Tibial artery (tissue), 4 donors: ENCODE results near the gene GPR173.

ENCODE experiments used
- DNase-seq, 2 donors: peaks; one replicate each; pipeline ENCODE4 v3.0.0-alpha.2; 2019
- H3K27ac ChIP-seq, 2 donors: fragments of 200-600 bp; sonication (generic) in 1 of 2; 1 replicate in 1 of 2; 2 replicates in 1 of 2; pipeline ENCODE4 v1.5.1; 2018 to 2019; ENCODE audit warnings: mild to moderate bottlenecking in 1 of 2
- H3K27me3 ChIP-seq, 2 donors: fragments of 200-600 bp; sonication (generic) in 1 of 2; one replicate each; pipeline versions ENCODE4 v1.5.1 to v1.6.0; 2016 to 2019
- H3K36me3 ChIP-seq, 3 donors: fragments of 200-600 bp; sonication (generic) in 2 of 3; one replicate each; pipeline ENCODE4 v1.5.1; 2016 to 2019; ENCODE audit warnings: mild to moderate bottlenecking in 2 of 3
- H3K4me1 ChIP-seq, 4 donors: fragments of 200-600 bp; sonication (generic) in 2 of 4; 1 replicate in 3 of 4; 2 replicates in 1 of 4; pipeline ENCODE4 v1.5.1; 2016 to 2019
- H3K4me3 ChIP-seq, 2 donors: fragments of 200-600 bp; sonication (generic) in 1 of 2; 1 replicate in 1 of 2; 2 replicates in 1 of 2; pipeline ENCODE4 v1.5.1; 2018 to 2019; ENCODE audit warnings: mild to moderate bottlenecking in 2 of 2
- H3K9me3 ChIP-seq, 3 donors: fragments of 200-600 bp; sonication (generic) in 1 of 3; one replicate each; pipeline ENCODE4 v1.5.1; 2016 to 2019
- CTCF ChIP-seq, 2 experiments: fragments of 200-600 bp in 1 of 2; fragments of 450-650 bp in 1 of 2; IDR thresholded peaks; one replicate each; pipeline ENCODE4 v1.5.1; 2017 to 2019; ENCODE audit warnings: antibody characterized with exemption in 2 of 2, mild to moderate bottlenecking in 1 of 2, moderate library complexity in 1 of 2
- intact Hi-C: fragments of 100-400 bp; cut with DNase I; formaldehyde crosslinking; loops from one replicate; pipeline ENCODE4 v1.15.0; 2023; ENCODE audit warnings: low total_unique reads

Gene GPR173

GRCh38 chrX:53087388-53087831, 38.8 kb downstream of the GPR173 start:
- Histone ChIP-seq H3K36me3 (peaks cover 8 to 21% (median 9%) of the 10 kb centered on the region in 3 donors), H3K27ac (peak overlapping the region; percentile 82 to 97), H3K4me1 (peaks cover 0 to 44% (median 12%) of the 10 kb centered on the region in 4 donors), H3K4me3 (peak overlapping the region in 1 of 2 donors; percentile 52), H3K27me3 (no peaks in the 10 kb centered on the region), H3K9me3 (no peaks in the 10 kb centered on the region)
- DNase-seq: no peak
- intact Hi-C loops: no loop called here
- TF ChIP-seq CTCF (IDR thresholded peaks at IDR 0.05): no peak

DNA sequence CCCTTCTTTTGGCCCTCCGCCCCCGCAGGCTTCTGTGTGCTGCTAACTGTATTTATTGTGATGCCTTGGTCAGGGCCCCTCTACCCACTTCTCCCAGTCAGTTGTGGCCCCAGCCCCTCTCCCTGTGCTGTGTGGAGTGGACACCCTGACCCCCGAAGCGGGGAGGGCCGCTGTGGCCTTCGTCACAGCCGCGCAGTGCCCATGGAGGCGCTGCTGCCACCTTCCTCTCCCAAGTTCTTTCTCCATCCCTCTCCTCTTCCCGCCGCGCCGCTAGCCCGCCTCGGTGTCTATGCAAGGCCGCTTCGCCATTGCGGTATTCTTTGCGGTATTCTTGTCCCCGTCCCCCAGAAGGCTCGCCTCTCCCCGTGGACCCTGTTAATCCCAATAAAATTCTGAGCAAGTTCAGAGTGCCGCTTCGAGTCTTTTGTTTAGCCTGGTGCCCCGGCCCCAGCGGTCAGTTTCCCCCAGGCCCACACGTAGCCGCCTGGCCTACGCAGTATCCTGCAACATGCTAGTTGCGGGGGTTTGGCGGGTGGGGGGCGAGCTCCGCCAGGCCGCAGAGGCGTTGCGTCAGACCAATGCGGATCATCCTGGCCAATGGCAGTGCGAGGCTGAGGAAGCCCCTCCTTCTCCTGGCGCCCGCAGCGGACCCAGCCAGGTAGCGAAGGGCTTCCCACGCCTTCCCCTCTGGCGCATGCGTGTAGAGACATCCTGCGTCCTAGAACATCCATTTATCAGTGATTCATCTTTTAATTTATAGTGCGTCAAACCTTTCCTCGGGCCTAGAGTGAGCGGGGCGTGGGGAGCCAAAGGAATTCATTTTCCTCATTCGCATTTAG, 39.8 kb downstream of the GPR173 start:
- DNase-seq: peak; percentile 73 to 93
- Histone ChIP-seq H3K27ac (peak overlapping the region; percentile 82 to 97), H3K4me1 (peaks cover 0 to 44% (median 12%) of the 10 kb centered on the region in 4 donors), H3K9me3 (no peaks in the 10 kb centered on the region), H3K27me3 (no peaks in the 10 kb centered on the region), H3K4me3 (peak overlapping the region; percentile 47 to 52), H3K36me3 (peaks cover 8 to 21% (median 9%) of the 10 kb centered on the region in 3 donors)
- intact Hi-C loops: no loop called here
- TF ChIP-seq CTCF (IDR thresholded peaks at IDR 0.05): no peak

GRCh38 chrX:53089224-53089842, 40.7 kb downstream of the GPR173 start:
- TF ChIP-seq CTCF (IDR thresholded peaks at IDR 0.05): peak; percentile 67 to 71
- Histone ChIP-seq H3K36me3 (peaks cover 8 to 18% (median 9%) of the 10 kb centered on the region in 3 donors), H3K27ac (peak overlapping the region; percentile 82 to 97), H3K27me3 (no peaks in the 10 kb centered on the region), H3K4me3 (peak overlapping the region; percentile 47 to 52), H3K9me3 (no peaks in the 10 kb centered on the region), H3K4me1 (peaks cover 0 to 38% (median 10%) of the 10 kb centered on the region in 4 donors)
- intact Hi-C loops: no loop called here
- peak in 1 of 2 donors; percentile 64 for DNase-seq

GRCh38 chrX:53089925-53090324, 41.3 kb downstream of the GPR173 start:
- no peak for DNase-seq
- H3K27me3 ChIP-seq: no peaks in the 10 kb centered on the region
- no peak overlapping the region for H3K27ac ChIP-seq
- peaks cover 6 to 12% (median 8%) of the 10 kb centered on the region in 3 donors for H3K36me3 ChIP-seq
- TF ChIP-seq CTCF (IDR thresholded peaks at IDR 0.05): no peak
- no peak overlapping the region for H3K4me3 ChIP-seq
- H3K9me3 ChIP-seq: no peaks in the 10 kb centered on the region
- intact Hi-C loops: no loop called here
- peaks cover 0 to 36% (median 10%) of the 10 kb centered on the region in 4 donors for H3K4me1 ChIP-seq

DNA sequence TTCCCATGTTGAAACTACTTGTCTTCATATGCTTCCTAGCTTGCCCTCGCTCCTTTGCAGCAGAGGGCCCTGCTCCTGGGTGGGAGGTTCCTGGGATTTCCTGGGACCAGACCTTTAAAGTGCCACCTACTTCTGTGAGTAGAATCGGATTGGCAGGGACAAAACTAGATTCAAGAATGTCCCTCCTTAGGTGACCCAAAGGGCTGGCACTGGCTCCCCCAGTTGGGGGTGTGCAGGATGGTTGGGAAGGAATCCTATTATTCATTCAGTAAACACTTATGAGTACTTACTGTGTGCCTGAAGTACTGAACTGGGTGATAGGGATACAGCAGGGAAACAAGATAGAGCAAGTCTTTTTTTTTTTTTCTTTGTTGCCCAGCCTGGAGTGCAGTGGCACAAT, 42.8 kb downstream of the GPR173 start:
- Histone ChIP-seq H3K27ac (no peak overlapping the region), H3K9me3 (no peaks in the 10 kb centered on the region), H3K36me3 (no peaks in the 10 kb centered on the region), H3K4me3 (no peak overlapping the region), H3K27me3 (no peaks in the 10 kb centered on the region), H3K4me1 (peaks cover 0 to 25% (median 6%) of the 10 kb centered on the region in 4 donors)
- no peak for DNase-seq
- intact Hi-C loops: no loop called here
- no peak for TF ChIP-seq CTCF (IDR thresholded peaks at IDR 0.05)
